Activated T-cell treated with anti-CD3 and anti-CD28 coated beads for 24 hours (primary cell): Measurements from ENCODE around the gene DCLK2.

Source experiments
- DNase-seq: peaks from one replicate; pipeline ENCODE4 v3.0.0-alpha.2; 2020; ENCODE audit warnings: low read depth

The DCLK2 gene

DNA sequence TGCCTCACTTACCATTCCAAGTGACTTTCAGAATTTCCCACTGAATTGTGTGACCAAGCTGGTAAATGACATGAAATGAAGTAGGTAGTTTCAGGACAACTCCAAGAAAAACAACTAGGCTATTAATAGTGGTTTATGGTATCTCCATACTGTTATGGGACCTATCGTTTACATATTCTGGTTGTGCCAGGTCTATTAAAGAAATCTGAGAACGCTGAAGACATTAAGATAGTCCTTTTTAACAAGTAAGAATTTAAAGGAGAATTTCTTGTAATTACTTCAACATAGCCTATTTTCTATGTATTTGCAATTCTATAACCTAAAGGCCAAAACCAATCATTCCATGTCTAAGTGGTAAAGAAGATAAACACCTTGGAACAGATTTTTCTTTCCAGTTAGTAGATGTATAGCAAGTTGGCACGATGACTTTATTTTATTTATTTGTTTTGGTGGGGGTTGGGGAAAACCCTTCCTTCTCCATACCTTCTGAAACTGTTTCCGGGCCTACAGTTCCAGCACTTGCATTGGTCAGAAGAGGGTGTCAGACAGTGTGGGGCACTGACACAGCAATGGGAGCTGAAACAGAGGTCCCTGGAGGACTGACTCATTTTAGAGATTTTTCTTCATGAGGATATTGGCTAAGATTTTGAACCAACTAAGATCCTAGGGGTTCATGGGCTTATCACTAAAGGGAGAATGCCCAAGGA is 7.6 kb upstream of the DCLK2 start:
- no peak for DNase-seq

DNA sequence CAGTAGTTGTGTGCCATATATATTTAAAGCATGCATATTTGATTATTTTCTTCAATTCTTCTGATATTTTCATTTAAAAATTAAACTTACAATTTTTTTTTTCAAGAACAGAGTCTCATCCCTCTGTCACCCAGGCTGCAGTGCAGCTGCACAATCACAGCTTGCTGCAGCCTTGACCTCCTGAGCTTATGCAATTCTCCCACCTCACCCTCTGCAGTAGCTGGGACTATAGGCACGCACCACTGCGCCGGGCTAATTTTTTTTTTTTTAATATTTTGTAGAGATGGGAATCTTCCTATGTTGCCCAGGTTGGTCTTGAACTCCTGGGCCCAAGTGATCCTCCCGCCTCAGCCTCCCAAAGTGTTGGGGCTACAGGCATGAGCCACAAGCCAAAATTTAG is 5.8 kb upstream of the DCLK2 start:
- DNase-seq: no peak

DNA sequence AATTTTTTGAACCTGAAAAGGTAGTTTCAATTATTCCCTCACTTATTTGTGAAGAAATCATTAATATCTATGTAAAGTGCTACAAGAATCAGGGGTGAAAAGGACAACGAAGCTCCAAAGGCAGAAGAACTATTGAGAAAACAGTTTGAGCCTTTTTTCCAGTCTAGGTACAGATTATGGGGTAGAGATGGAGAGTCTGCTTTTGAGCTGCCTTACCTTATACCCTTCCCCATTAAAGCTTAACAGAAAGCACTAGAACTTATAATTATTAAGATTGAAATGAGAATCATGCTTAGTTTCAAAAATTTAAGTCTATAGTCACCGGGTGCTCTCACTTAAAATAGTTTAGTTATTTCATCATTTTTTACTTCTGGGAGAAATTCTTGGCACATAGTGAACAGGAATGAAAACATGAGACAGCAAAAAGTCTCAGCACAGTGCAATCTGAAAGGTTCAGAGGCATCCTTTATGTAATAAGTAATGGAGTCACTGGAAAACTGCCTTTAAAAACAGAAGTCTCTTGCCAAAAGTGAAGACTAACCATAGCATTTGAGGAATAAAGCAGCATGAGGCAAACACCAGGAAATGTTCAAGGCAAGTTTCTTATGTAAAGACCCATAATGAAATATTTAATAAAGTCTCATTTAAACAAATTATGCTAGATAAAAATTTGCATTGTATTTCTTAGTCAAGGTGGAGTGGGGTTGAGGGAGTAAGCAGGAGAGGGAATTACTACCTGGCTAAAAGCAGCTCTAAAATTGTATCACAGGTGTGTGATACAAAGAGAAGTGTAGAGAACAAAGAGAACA is 5.1 kb upstream of the DCLK2 start:
- DNase-seq: no peak

DNA sequence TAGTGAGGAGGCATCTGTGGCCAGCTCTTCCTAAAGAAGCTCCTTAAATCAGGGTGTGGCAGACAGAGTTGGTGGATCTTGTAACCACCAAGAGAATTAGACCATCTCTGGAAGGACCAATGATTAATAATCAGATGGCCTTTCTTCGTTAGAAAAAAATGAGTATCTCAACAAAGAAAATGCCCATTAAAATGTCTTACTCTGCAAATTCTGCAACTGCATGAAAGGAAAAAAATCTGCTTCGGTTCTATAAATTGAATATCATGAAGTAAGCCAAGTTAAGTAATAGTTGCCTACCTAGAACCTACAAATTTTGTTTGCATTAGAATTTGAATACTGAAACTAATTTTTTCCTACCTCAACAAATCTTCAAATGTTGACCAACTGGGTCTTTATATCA is 4.2 kb upstream of the DCLK2 start:
- no peak for DNase-seq

DNA sequence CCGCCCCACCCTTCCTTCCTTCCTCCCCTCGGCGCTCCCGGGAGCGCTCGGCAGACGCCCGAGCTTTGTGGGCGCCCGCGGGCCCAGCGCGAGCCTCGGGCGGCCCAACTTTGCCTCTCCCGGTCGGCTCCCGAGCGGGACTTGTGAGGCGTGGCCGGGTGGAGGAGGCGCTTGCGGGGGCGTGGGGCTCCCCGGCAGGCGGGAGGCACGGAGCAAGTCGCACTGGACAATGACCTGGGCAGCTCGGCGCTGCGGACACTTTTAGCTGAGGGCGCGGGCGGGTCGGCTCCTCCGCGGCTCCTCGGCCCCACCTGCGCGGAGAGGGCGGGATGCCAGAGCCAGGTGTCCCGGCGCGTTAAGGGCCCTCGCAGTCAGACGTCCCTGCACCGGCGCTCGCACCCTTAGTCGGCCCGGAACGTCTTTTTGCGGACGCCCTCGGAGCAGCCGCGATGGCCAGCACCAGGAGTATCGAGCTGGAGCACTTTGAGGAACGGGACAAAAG is 385 bp downstream of the DCLK2 start:
- DNase-seq: no peak

DNA sequence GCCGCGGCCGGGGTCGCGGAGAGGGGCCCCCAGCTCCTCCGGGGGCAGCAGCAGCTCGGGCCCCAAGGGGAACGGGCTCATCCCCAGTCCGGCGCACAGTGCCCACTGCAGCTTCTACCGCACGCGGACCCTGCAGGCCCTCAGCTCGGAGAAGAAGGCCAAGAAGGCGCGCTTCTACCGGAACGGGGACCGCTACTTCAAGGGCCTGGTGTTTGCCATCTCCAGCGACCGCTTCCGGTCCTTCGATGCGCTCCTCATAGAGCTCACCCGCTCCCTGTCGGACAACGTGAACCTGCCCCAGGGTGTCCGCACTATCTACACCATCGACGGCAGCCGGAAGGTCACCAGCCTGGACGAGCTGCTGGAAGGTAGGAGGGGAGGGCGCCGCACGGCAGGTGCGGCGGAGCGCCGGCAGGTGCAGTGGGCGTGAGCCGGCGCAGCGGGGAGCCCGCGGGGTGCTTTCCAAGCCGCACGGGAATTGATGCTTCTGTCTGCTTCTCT is 886 bp downstream of the DCLK2 start:
- DNase-seq: no peak

DNA sequence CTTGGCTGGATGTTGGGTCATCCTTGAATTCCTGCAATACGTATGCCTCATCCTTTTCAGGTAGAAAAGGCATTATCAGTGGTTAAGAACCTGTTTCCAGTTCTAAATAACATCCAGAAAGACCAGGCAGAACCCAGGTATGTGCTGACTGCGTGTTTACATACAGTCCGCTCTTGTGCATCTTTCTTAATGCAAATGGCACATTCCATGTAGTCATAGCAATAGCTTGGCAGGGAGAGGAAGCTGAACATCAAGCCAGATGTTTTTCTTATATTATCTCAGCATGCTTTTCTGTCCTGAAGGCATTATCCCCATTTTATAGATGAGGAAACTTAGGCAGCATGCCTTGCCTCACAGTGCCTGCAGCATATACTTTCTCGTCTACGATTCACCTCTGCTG is 2.1 kb downstream of the DCLK2 start:
- no peak for DNase-seq

DNA sequence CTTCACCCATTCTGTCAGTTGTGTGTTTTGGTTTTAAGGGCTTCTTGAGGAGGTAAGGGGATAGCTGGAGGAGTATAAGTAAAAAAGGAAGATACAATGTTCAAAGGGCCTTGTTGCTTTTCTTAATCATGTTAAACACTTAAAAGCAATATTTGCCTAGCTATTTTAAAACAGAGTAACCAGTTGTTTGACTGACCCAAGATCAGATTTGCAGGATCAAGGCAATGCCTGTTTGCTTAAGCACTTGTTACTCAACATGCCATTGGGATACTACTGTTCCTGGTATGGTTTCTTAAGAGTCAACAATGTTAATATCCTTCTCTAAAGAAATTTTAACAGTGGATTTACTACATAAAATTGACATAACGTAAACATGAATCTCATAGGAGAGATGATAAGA is 2.6 kb downstream of the DCLK2 start:
- DNase-seq: no peak

DNA sequence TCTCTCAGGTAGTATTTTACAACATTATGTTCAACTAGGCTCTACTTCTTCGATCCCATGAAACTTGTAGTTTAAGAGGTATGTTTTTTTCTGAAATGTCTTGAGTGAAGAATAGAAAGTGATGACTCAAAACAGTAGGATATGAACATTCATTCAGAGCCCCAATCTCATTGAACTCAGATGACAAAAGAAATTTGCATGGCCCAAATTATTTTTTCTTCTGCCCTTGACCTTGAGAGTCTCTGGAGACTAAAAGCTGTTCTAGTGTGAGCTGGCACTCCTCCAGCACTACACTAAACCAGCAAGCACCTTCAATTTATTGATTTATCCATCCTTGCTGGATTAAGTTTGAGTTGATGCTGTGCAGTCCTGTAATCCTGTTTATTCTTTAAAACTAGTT is 4.0 kb downstream of the DCLK2 start:
- DNase-seq: no peak

DNA sequence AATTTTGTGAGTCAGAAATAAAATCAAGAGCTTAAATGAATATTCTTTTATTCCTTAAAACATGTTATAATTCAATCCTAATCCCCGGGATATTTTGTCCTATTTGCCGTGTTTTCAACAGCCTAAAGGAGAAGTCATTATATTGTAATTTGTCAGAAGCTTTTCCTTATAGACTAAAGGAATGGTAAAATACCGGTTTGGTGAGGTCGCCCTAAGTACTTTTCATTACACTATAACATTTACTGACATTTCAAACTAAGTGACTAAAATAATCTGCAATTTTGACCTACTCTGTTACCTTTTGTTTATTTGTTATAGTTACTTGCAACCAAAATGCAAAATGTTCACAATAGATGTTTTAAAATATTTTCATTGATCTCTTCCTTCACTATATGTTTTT is 8.8 kb downstream of the DCLK2 start:
- no peak for DNase-seq

DNA sequence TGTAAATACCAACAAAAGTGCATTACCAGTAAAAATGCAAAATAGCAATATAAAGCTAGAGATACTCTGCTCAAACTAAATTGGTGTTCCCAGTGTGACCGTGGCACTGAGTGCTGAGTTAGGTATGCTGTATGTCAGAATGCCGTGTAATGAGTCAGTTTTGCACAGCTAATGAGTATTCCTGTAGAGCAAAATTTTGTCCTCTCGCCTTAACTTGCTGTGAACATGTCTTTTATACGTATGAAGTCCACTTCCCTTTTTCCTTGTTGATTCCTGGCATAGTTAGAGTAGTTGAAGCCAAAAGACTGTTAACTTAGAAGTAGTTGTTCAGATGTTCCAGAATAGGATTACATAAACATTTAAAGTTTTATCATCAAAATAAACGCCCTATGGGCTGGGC is 11.5 kb downstream of the DCLK2 start:
- no peak for DNase-seq

DNA sequence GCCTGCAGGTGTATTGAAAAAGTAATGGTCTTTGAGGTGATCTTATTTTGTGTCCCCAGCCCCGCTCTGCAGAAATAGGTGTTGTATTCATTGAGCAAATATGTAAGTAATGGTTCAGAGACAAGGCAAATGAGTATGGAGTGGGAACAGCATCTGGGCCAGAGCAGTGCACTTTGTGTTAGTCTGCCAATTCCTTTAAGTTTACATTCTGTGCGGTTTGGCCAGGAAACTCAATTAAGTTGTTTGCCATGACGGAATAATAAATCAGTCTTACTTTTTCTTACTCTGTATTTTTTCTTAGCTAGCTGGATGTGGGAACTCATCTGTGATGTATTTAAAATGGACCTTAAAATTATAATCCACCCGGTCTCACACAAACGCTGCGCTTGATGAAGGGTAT is 12.6 kb downstream of the DCLK2 start:
- no peak for DNase-seq

DNA sequence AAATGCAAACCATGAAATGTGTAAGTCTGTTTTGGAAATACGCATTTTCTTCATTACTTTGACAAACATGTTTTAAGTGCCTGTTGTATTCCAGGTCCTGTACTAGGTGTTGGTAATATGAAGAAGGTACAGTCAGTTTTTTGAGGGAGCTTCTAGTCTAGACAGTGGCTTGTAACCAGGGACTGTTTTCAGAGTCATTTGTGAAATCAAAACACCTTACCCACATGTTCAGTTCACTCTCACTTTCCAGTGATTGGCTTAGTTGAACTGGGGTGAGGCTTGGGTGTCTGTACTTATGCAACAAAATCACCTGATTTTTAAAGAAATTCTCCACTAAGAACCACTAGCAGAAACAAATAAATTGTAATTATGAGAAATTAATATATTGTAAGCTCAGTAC is 16.4 kb downstream of the DCLK2 start:
- no peak for DNase-seq

DNA sequence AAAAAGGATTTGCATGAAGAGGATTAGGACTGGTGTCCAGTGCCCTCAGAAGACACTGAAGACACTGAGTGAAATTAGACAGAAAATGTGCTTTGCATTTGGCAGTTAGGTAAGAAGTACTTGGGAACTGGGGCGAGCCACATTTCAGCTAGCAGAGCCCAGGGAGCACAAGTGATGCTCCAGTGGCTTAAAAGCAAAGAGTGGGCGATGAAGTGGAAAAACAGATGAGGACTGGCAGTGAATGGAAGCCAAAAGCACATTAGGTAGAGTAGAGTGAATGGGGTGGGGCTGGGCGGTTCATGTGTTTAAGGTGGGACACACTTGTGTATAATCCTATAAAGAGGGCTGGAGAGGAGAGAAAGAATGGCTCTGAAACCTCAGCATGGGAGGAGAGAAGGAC is 18.4 kb downstream of the DCLK2 start:
- DNase-seq: no peak

DNA sequence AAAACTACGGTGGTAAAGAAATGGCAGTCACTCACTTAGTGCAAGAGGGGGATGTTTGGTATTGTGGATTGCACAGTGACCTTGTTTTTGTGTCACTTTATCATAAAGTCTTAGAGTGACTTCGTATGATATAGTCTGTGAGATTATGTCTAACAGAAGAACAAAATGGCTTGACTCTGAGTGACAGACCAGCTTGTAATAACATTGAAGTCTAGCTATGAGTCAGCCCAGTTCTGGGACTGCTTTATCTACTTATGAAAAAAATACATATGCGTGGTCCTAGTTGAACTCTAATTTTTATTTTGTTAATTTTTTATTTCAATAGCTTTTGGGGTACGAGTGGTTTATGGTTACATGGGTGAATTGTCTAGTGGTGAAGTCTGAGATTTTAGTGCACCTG is 20.0 kb downstream of the DCLK2 start:
- no peak for DNase-seq

DNA sequence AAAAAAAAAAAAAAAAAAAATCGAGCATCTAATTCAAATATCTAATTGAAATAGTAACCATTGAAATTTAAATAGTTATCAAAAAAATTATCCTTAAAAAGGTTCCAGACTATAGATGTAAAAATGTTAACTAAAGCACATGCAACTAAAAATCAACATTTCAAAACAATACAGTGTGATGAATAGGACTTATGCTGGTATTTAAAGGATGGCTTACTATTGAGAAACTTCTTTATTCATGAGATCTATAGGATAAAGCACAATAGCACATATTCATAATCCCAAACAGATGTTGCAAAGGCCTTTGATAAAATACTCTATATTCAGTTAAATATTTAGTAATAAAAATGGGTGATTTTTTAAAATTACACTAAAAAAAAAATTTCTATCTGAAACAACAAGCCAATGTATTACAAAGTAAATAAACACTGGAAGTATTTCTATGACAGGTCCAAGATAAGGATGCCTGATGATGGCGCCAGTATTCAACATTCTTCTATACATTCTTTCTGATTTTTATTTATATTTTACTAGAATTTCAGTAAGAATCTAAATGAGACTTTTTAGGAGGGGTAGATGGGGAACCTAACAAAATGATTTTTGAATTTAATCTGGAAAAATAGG is 26.3 kb downstream of the DCLK2 start:
- no peak for DNase-seq

DNA sequence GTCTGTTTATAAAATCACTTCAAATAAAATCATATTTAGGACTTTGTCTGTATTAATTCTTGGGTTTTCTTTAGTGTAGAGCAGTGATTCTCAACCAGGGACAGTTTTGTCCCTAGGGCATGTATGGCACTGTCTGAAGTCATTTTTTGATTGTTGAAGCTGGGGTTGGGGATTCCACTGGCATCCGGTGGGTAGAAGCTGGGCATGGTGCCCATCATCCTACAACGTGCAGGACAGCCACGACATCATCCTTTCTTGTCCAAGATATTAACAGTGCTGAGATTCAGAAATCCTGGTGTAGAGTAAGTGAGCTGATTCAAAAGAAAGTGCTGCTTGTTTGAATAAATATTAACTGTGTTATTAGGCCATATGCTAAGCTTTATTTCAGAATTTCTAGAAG is 28.6 kb downstream of the DCLK2 start:
- no peak for DNase-seq

DNA sequence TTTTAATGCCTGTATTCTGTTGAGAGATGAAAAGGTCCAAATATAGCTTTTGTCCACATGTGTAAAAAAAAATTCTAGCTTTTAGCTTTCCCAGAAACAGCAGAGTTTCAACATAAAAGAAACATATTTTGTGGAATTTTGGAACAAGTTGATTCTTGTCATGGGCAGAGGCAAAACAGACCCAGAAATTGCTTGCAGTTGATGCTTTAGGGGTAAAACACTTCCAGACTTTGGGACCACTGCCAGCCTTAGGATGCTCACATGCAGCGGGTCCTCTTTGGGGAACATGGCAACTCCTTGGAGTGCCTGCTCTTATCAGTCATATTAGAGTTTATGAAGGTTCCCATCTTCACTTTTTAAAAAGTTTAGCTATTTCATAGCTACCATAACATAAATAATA is 30.4 kb downstream of the DCLK2 start:
- DNase-seq: no peak

DNA sequence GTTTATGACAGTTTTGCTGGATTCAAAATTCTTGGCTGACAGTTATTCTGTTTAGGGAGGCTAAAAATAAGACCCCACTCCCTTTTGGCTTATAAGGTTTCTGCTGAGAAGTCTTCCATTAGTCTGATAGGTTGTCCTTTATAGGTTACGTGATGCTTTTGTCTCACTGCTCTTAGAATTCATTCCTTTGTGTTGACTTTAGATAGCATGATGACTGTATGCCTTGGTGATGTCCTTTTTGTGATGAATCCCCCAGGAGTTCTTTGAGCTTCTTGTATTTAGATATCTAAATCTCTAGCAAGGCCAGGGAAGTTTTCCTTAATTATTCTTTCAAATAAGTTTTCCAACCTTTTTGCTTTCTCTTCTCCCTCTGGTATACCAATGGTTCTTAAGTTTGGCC is 36.4 kb downstream of the DCLK2 start:
- no peak for DNase-seq

DNA sequence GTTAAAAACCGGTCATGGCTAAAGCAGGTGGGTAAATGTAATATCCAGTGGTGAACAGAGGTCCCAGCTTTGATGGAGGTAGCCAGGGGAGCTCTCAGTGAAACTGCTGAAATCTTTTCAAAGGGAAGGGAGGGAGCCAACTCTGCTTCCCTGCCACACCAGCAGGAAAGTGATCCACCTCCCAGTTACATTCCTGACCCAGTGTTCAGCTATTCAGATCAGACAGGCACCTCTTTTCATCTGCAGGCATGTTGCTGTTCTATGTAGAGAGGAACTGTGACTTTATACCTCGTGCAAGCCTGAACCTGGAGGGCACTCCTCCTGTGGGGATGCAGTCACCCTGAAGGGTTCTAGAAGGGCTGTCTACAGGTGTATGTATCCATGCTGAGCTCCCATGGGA is 37.6 kb downstream of the DCLK2 start:
- DNase-seq: no peak

DNA sequence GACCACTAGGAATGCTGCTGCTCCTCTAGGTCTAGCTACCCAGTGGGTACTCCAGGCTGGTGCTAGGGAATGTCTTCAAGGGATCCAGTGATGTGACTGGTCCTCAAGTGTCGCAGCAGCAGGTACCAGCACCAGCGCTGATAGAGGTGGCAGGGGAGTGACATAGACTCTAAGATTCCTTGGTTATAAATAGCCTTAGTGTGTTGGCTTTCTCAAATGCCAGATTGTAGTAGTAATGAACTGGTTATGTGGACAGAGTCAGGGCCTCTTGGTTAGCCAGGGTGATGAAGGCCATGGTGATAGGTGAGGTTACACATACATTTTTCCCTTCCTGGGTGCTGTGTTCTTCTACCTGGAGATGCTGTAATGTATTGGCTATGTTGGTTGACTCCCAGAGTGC is 38.3 kb downstream of the DCLK2 start:
- DNase-seq: no peak

DNA sequence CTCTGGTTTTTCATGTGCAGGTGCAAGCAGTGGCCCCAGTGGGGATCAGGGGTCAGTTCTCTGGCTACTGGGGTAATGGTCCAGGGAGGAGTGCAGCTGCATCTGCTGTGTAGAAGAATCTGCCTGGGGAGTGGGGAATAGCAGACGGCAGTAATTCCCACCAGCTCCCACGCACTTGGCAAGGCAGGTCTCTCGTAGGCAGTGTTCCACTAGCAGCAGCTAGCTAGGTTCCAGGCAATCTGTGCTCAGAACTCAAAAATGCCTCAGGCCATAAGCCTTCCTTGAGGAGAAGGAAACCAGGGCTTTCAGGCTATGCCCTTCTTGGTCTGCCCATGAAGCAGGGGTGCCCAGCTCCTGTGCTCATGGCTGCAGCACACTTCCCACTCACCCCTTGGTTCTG is 38.8 kb downstream of the DCLK2 start:
- DNase-seq: no peak

DNA sequence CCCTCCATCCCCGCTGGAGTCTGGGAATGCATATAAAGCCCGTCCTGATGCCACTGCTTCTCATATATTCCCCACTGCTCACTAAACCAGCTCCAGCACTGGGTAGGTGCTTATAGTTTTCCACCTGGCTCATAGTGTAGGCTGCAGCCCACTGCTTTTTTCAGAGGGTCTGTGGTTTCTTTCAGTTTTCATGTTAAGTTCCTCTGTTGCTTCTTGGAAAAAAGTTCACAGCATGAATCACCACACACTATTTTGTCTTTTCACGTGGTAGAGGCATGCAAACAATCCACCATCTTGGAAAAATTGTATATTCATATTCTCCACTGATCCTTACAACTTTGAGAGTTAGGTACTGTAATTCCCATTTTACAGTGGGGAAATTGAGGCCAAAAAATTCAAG is 39.4 kb downstream of the DCLK2 start:
- DNase-seq: no peak
